ENCODE results near the gene HIPK2.

GRCh38 chr7:139726485-139726869 is 51.3 kb downstream of the HIPK2 start:
- TF ChIP-seq CTCF (IDR thresholded peaks at IDR 0.05) (no peak), POLR2A (IDR thresholded peaks at IDR 0.05) (no peak)
